Osteoblast (primary cell): ENCODE data around the gene PES1. TPM values are rescaled to one million over a fixed set of nuclear protein-coding genes. Genes with fewer than 3 reads are reported as not detected.

Source experiments
- DNase-seq: peaks from one replicate; pipeline ENCODE4 v3.0.0; 2011; ENCODE audit warnings: low spot score, mixed read lengths; ENCODE audit not compliant: insufficient read length; ENCODE audit errors: missing footprints
- H2AFZ ChIP-seq: 2 replicates; pipeline ENCODE4 v1.6.0; 2011; ENCODE audit warnings: mild to moderate bottlenecking, low read length
- H3K27ac ChIP-seq: 2 replicates; pipeline ENCODE4 v1.5.1; 2011; ENCODE audit warnings: mild to moderate bottlenecking, low read depth, low read length, moderate library complexity
- H3K27me3 ChIP-seq: 2 replicates; pipeline ENCODE4 v1.6.0; 2012; ENCODE audit warnings: mild to moderate bottlenecking, control low read depth, inconsistent platforms, low read length, moderate library complexity; ENCODE audit not compliant: insufficient read depth
- H3K36me3 ChIP-seq: 2 replicates; pipeline ENCODE4 v1.5.1; 2011; ENCODE audit warnings: mild to moderate bottlenecking, low read length, control low read depth, moderate library complexity; ENCODE audit not compliant: insufficient read depth
- H3K4me1 ChIP-seq: 2 replicates; pipeline ENCODE4 v1.5.1; 2011; ENCODE audit warnings: mild to moderate bottlenecking, low read length, control low read depth, moderate library complexity; ENCODE audit not compliant: insufficient read depth
- H3K4me2 ChIP-seq: 2 replicates; pipeline ENCODE4 v1.6.0; 2011; ENCODE audit warnings: mild to moderate bottlenecking, low read length; ENCODE audit not compliant: insufficient read depth
- H3K4me3 ChIP-seq: fragments of 200-600 bp; sonication (generic); 3 replicates; pipeline ENCODE4 v1.5.1; 2012; ENCODE audit warnings: mild to moderate bottlenecking, low read length, inconsistent platforms; ENCODE audit not compliant: insufficient read depth
- H3K79me2 ChIP-seq: 2 replicates; pipeline ENCODE4 v1.6.0; 2012; ENCODE audit warnings: mild to moderate bottlenecking, low read length, control low read depth, inconsistent platforms; ENCODE audit not compliant: insufficient read depth
- H3K9me3 ChIP-seq: 2 replicates; pipeline ENCODE4 v1.5.1; 2011; ENCODE audit warnings: low read depth, low read length, control low read depth
- H4K20me1 ChIP-seq: 2 replicates; pipeline ENCODE4 v1.6.0; 2012; ENCODE audit warnings: mild to moderate bottlenecking, low read length, control low read depth; ENCODE audit not compliant: insufficient read depth
- CTCF ChIP-seq: IDR thresholded peaks from 2 replicates; pipeline ENCODE4 v1.5.1; 2011; ENCODE audit warnings: mild to moderate bottlenecking, low read depth, low read length, moderate library complexity; ENCODE audit errors: extremely low read depth
- total RNA-seq: library from RNA; depleted of rRNA; stranded (reverse); fragments of >200 nt; gene quantifications from 2 replicates; pipeline ENCODE4 v1.2.3, GENCODE V29; 2012

Gene PES1
- total RNA-seq, 1 donor, result 64.8 TPM

GRCh38 chr22:30617819-30618218 is 26.1 kb upstream of the PES1 start:
- no peak overlapping the region for H3K27ac ChIP-seq
- no peaks in the 10 kb centered on the region for H3K4me1 ChIP-seq
- no peak overlapping the region for H2AFZ ChIP-seq
- no peaks in the 10 kb centered on the region for H3K9me3 ChIP-seq
- no peak for DNase-seq
- no peak for TF ChIP-seq CTCF
- no peak overlapping the region for H3K4me2 ChIP-seq
- H3K27me3 ChIP-seq, result peaks cover 2% of the 10 kb centered on the region
- no peaks in the 10 kb centered on the region for H3K79me2 ChIP-seq
- H3K4me3 ChIP-seq, result no peak overlapping the region
- H4K20me1 ChIP-seq, result no peaks in the 10 kb centered on the region
- no peaks in the 10 kb centered on the region for H3K36me3 ChIP-seq

- no peak for DNase-seq
- Histone ChIP-seq H3K4me3 (no peak overlapping the region), H3K4me1 (no peaks in the 10 kb centered on the region), H4K20me1 (no peaks in the 10 kb centered on the region), H3K9me3 (no peaks in the 10 kb centered on the region), H2AFZ (no peak overlapping the region), H3K27me3 (peaks cover 2% of the 10 kb centered on the region), H3K79me2 (no peaks in the 10 kb centered on the region), H3K4me2 (no peak overlapping the region), H3K36me3 (no peaks in the 10 kb centered on the region), H3K27ac (no peak overlapping the region)
- TF ChIP-seq CTCF, result no peak
These were observed 23.8 kb upstream of the PES1 start for GRCh38 chr22:30615543-30615954.

DNA sequence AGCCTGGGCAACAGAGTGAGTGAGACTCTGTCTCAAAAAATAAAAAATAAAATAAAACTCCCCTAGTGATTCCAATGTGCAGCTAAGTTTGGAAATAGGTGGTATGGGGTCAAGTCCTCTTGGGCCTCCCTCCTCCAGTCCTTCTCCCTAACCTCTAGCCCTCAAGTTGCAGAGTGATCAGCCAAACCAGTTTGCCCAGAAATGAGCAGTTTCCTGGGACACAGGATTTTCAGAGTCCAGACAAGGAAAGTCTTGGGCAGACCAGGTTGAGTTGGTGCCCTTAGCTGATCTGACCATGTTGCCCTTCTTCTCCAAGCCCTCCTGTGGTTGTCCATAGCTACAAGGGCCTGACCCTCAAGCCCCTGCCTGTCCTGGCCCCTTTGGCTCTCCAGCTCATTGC is 23.2 kb upstream of the PES1 start:
- Histone ChIP-seq H3K79me2 (no peaks in the 10 kb centered on the region), H3K4me2 (no peak overlapping the region), H3K4me1 (no peaks in the 10 kb centered on the region), H4K20me1 (no peaks in the 10 kb centered on the region), H3K9me3 (no peaks in the 10 kb centered on the region), H2AFZ (no peak overlapping the region), H3K27ac (no peak overlapping the region), H3K4me3 (no peak overlapping the region), H3K36me3 (no peaks in the 10 kb centered on the region), H3K27me3 (peaks cover 2% of the 10 kb centered on the region)
- TF ChIP-seq CTCF, result no peak
- no peak for DNase-seq

DNA sequence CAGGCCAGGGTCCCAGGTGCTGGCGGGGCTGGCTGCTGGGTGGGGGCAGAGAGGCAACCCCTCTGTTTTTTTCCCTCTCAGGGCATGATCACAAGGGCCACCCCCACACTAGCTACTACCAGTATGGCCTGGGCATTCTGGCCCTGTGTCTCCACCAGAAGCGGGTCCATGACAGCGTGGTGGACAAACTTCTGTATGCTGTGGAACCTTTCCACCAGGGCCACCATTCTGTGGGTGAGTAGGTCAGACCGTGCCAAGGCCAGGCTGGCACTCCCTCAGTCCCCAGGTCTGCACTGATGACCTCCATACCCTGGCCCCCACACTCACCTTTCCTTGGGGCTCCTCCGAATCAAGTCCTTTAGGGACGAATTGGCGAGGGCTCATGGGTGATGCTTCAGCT is 22.6 kb upstream of the PES1 start:
- Histone ChIP-seq H3K4me2 (no peak overlapping the region), H3K27ac (no peak overlapping the region), H3K9me3 (no peaks in the 10 kb centered on the region), H3K36me3 (no peaks in the 10 kb centered on the region), H3K4me1 (peaks cover 6% of the 10 kb centered on the region), H3K4me3 (no peak overlapping the region), H3K27me3 (peaks cover 2% of the 10 kb centered on the region), H4K20me1 (no peaks in the 10 kb centered on the region), H3K79me2 (no peaks in the 10 kb centered on the region), H2AFZ (no peak overlapping the region)
- TF ChIP-seq CTCF, result no peak
- no peak for DNase-seq
